SK-N-SH treated with all-trans-retinoic acid at 6 μM for 48 hours (cell line): ENCODE data around the gene WBP11.
A peak's percentile ranks its signal among the peaks of the same experiment; 100 is the strongest.

Experiments
- ATAC-seq: fragments of 200-7000 bp; cut with Tn5 transposase; 3 replicates; pipeline ENCODE4 v1.9.1; 2020; ENCODE audit warnings: mild to moderate bottlenecking, moderate library complexity
- CSDC2 ChIP-seq: fragments of 250-450 bp; sonication (Bioruptor Pico); IDR thresholded peaks from 2 replicates; pipeline ENCODE4 v1.5.0; 2020; ENCODE audit warnings: mild to moderate bottlenecking, moderate library complexity
- CSRNP3 ChIP-seq: fragments of 250-450 bp; sonication (Bioruptor Pico); IDR thresholded peaks from 2 replicates; pipeline ENCODE4 v1.5.1; 2021; ENCODE audit warnings: mild to moderate bottlenecking, moderate library complexity
- ESRRG ChIP-seq: fragments of 250-450 bp; sonication (Bioruptor Pico); IDR thresholded peaks from 2 replicates; pipeline ENCODE4 v1.6.1; 2021; ENCODE audit warnings: mild to moderate bottlenecking
- GLIS3 ChIP-seq: fragments of 250-450 bp; sonication (Bioruptor Pico); IDR thresholded peaks from 2 replicates; pipeline ENCODE4 v1.5.0; 2020; ENCODE audit warnings: mild to moderate bottlenecking, moderate library complexity
- ISL1 ChIP-seq: fragments of 250-450 bp; sonication (Bioruptor Pico); IDR thresholded peaks from 2 replicates; pipeline ENCODE4 v2.1.2; 2022; ENCODE audit warnings: mild to moderate bottlenecking, moderate library complexity
- OSR1 ChIP-seq: fragments of 250-450 bp; sonication (Bioruptor Pico); IDR thresholded peaks from 2 replicates; pipeline ENCODE4 v1.8.0; 2022; ENCODE audit warnings: moderate library complexity, mild to moderate bottlenecking, inconsistent platforms
- POU6F1 ChIP-seq: fragments of 250-450 bp; sonication (Bioruptor Pico); IDR thresholded peaks from 2 replicates; pipeline ENCODE4 v1.8.0; 2021; ENCODE audit warnings: low read depth, mild to moderate bottlenecking, moderate library complexity, borderline replicate concordance
- PPARA ChIP-seq: fragments of 250-450 bp; sonication (Bioruptor Pico); IDR thresholded peaks from 2 replicates; pipeline ENCODE4 v1.5.0; 2020; ENCODE audit warnings: mild to moderate bottlenecking, borderline replicate concordance
- RARB ChIP-seq: fragments of 250-450 bp; sonication (Bioruptor Pico); IDR thresholded peaks from 2 replicates; pipeline ENCODE4 v1.8.0; 2021; ENCODE audit warnings: mild to moderate bottlenecking, moderate library complexity
- SNAI2 ChIP-seq: fragments of 250-450 bp; sonication (Bioruptor Pico); IDR thresholded peaks from 2 replicates; pipeline ENCODE4 v1.5.0; 2020; ENCODE audit warnings: mild to moderate bottlenecking, moderate library complexity
- TCF4 ChIP-seq: fragments of 250-450 bp; sonication (Bioruptor Pico); IDR thresholded peaks from 2 replicates; pipeline ENCODE4 v1.8.0; 2021; ENCODE audit warnings: mild to moderate bottlenecking, moderate library complexity, borderline replicate concordance
- TOX ChIP-seq: fragments of 250-450 bp; sonication (Bioruptor Pico); IDR thresholded peaks from 2 replicates; pipeline ENCODE4 v1.8.0; 2021; ENCODE audit warnings: mild to moderate bottlenecking, moderate library complexity, borderline replicate concordance
- ZC3H10 ChIP-seq: fragments of 250-450 bp; sonication (Bioruptor Pico); IDR thresholded peaks from 2 replicates; pipeline ENCODE4 v1.5.1; 2021; ENCODE audit warnings: mild to moderate bottlenecking, moderate library complexity
- ZFP3 ChIP-seq: fragments of 250-450 bp; sonication (Bioruptor Pico); IDR thresholded peaks from 2 replicates; pipeline ENCODE4 v1.5.0; 2020; ENCODE audit warnings: mild to moderate bottlenecking, moderate library complexity
- ZFP30 ChIP-seq: fragments of 450-650 bp; formaldehyde crosslinking; IDR thresholded peaks from 2 replicates; pipeline ENCODE4 v1.5.0; 2022; ENCODE audit warnings: mild to moderate bottlenecking, moderate library complexity
- ZNF8 ChIP-seq: fragments of 450-650 bp; formaldehyde crosslinking; IDR thresholded peaks from 2 replicates; pipeline ENCODE4 v1.5.0; 2020; ENCODE audit warnings: mild to moderate bottlenecking, moderate library complexity
- TF ChIP-seq, protein P1 (sequence below): fragments of 250-450 bp; sonication (Bioruptor Pico); IDR thresholded peaks from 2 replicates; pipeline ENCODE4 v1.5.0; 2020; ENCODE audit warnings: mild to moderate bottlenecking, moderate library complexity
- TF ChIP-seq, protein P2 (sequence below): fragments of 250-450 bp; sonication (Bioruptor Pico); IDR thresholded peaks from 2 replicates; pipeline ENCODE4 v1.5.1; 2020; ENCODE audit warnings: low read depth, mild to moderate bottlenecking, moderate library complexity

WBP11 gene

DNA sequence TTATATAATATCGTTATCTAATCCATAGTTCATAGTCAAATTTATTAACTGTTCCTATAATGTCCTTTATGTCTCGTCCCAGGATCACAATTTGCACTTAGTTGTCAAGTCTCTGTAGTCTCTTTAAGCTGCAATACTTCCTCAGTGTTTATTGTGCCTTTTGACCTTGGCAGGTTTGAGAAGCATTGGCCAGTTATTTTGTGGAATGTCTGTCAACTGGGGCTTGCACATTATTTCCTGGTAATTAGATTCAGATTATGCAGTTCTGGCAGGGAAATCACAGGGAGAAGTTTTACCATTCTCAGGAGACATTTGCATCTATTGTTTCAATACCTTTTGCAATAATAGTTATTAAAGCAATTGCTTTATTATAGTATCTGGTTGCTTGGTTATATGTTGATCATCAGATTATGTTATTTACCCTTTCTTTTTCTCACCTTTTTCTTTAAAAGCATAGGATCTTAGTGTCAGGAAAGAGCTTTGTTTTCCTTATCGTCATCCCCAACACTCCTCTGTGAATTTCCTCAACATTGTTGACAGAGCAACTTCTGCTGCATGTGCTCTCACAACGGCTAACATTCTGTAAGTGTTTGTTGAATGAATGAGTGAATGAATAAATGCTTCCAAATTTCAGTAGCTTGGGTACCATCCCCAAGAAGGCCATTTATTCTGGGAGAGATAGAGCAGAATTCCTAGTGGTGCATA lies 43.8 kb upstream of the WBP11 start:
- peak; percentile 30; the same call in 1 of the 3 replicates for ATAC-seq
- TF ChIP-seq ZFP30 (no peak), OSR1 (CRISPR knock-in tag) (no peak), POU6F1 (peak; percentile 41; the same call in 1 of the 2 replicates), PPARA (no peak), ISL1 (peak; percentile 50; the same call in 1 of the 2 replicates), ZFP3 (CRISPR knock-in tag) (no peak), SNAI2 (CRISPR knock-in tag) (0 out of 2 replicates have a peak, but pooled peaks have one; percentile 18), ZNF8 (CRISPR knock-in tag) (no peak), ZC3H10 (CRISPR knock-in tag) (no peak), GLIS3 (no peak)
- TF ChIP-seq, protein P1, sequence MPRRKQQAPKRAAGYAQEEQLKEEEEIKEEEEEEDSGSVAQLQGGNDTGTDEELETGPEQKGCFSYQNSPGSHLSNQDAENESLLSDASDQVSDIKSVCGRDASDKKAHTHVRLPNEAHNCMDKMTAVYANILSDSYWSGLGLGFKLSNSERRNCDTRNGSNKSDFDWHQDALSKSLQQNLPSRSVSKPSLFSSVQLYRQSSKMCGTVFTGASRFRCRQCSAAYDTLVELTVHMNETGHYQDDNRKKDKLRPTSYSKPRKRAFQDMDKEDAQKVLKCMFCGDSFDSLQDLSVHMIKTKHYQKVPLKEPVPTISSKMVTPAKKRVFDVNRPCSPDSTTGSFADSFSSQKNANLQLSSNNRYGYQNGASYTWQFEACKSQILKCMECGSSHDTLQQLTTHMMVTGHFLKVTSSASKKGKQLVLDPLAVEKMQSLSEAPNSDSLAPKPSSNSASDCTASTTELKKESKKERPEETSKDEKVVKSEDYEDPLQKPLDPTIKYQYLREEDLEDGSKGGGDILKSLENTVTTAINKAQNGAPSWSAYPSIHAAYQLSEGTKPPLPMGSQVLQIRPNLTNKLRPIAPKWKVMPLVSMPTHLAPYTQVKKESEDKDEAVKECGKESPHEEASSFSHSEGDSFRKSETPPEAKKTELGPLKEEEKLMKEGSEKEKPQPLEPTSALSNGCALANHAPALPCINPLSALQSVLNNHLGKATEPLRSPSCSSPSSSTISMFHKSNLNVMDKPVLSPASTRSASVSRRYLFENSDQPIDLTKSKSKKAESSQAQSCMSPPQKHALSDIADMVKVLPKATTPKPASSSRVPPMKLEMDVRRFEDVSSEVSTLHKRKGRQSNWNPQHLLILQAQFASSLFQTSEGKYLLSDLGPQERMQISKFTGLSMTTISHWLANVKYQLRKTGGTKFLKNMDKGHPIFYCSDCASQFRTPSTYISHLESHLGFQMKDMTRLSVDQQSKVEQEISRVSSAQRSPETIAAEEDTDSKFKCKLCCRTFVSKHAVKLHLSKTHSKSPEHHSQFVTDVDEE (CRISPR knock-in tag) = no peak

DNA sequence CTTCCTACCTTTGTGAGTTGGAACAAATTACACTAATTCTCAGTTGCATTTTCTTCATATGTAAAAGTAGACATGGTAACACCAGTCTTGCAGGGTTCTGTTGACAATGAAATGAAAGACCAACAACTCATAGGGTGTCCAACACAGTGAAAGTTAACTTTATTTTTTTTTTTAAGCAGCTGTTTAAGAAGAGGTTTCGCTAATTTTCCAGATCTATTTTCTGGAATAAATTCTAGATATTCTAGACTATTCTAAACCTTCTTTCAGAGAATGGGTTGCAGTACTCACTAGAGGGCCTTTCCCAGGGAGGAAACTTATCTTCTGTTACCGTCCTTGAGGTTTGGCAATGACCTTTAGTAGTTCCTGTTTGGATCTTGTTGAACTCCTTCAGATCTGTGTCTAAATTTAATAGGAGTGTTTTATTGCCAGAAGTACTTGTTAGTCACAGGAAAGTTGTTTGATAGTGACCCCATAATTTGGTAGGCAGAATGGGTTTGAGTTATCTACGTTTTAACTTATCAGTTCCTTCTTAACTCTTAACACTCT lies 42.8 kb upstream of the WBP11 start:
- TF ChIP-seq CSDC2 (CRISPR knock-in tag) (0 out of 2 replicates have a peak, but pooled peaks have one; percentile 40), OSR1 (CRISPR knock-in tag) (no peak)
- ATAC-seq = no peak

- peak; percentile 77 for ATAC-seq
- TF ChIP-seq CSRNP3 (CRISPR knock-in tag) (no peak), TCF4 (CRISPR knock-in tag) (no peak), ZFP30 (no peak), RARB (CRISPR knock-in tag) (no peak), OSR1 (CRISPR knock-in tag) (no peak), ZC3H10 (CRISPR knock-in tag) (no peak), TOX (CRISPR knock-in tag) (no peak), SNAI2 (CRISPR knock-in tag) (no peak), POU6F1 (no peak), CSDC2 (CRISPR knock-in tag) (no peak)
- TF ChIP-seq, protein P2, sequence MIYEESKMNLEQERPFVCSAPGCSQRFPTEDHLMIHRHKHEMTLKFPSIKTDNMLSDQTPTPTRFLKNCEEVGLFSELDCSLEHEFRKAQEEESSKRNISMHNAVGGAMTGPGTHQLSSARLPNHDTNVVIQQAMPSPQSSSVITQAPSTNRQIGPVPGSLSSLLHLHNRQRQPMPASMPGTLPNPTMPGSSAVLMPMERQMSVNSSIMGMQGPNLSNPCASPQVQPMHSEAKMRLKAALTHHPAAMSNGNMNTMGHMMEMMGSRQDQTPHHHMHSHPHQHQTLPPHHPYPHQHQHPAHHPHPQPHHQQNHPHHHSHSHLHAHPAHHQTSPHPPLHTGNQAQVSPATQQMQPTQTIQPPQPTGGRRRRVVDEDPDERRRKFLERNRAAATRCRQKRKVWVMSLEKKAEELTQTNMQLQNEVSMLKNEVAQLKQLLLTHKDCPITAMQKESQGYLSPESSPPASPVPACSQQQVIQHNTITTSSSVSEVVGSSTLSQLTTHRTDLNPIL (CRISPR knock-in tag) = no peak
Observed at GRCh38 chr12:14845350-14845750, 42.1 kb upstream of the WBP11 start.

- TF ChIP-seq, protein P1 (CRISPR knock-in tag) = no peak
- TF ChIP-seq PPARA (no peak), ESRRG (CRISPR knock-in tag) (no peak)
- TF ChIP-seq, all 23 proteins: peak for 0
- ATAC-seq = no peak
Observed at GRCh38 chr12:14844401-14844800, 41.1 kb upstream of the WBP11 start.
